Epithelial cell of esophagus (primary cell): ENCODE data around the gene CORO2B.
"Not testable (repeated sequence)": the region's sequence is repeated elsewhere in the genome, so short reads cannot be mapped to it uniquely, and the experiment has no call there.

Source experiments
- DNase-seq: peaks from one replicate; pipeline ENCODE4 v3.0.0; 2010; ENCODE audit warnings: low read depth
- H3K4me3 ChIP-seq: 2 replicates; pipeline ENCODE4 v1.5.1; 2011; ENCODE audit warnings: mild to moderate bottlenecking, low read length, control low read depth
- CTCF ChIP-seq: IDR thresholded peaks from 2 replicates; pipeline ENCODE4 v1.5.1; 2011; ENCODE audit warnings: low read depth, mild to moderate bottlenecking, low read length, control low read depth, inconsistent platforms; ENCODE audit not compliant: insufficient read depth; ENCODE audit errors: missing control alignments

Gene CORO2B

GRCh38 chr15:68602459-68603215 lies 23.8 kb downstream of the CORO2B start:
- DNase-seq = no peak
- TF ChIP-seq CTCF = no peak
- H3K4me3 ChIP-seq = no peak overlapping the region

GRCh38 chr15:68603216-68603595 lies 24.4 kb downstream of the CORO2B start:
- no peak overlapping the region for H3K4me3 ChIP-seq
- no peak for DNase-seq
- TF ChIP-seq CTCF = no peak

GRCh38 chr15:68603951-68604350 lies 25.2 kb downstream of the CORO2B start:
- no peak for DNase-seq
- TF ChIP-seq CTCF = no peak
- no peak overlapping the region for H3K4me3 ChIP-seq

GRCh38 chr15:68604840-68605478 lies 26.2 kb downstream of the CORO2B start:
- H3K4me3 ChIP-seq = not testable (repeated sequence)
- DNase-seq = peak; percentile 16

GRCh38 chr15:68606375-68606774 lies 27.6 kb downstream of the CORO2B start:
- no peak for TF ChIP-seq CTCF
- no peak overlapping the region for H3K4me3 ChIP-seq
- DNase-seq = no peak

- DNase-seq = no peak
- TF ChIP-seq CTCF = no peak
- no peak overlapping the region for H3K4me3 ChIP-seq
Observed at GRCh38 chr15:68608206-68608843, 29.5 kb downstream of the CORO2B start.

GRCh38 chr15:68608844-68609232 lies 30.0 kb downstream of the CORO2B start:
- no peak overlapping the region for H3K4me3 ChIP-seq
- DNase-seq = no peak
- TF ChIP-seq CTCF = no peak
